HEK293T (cell line): ENCODE measurements around the gene SLC6A2.

Experiments used
- ARNT ChIP-seq: fragments of 450-650 bp; IDR thresholded peaks from 2 replicates; pipeline ENCODE4 v1.6.1; 2017; ENCODE audit warnings: mild to moderate bottlenecking
- FOXM1 ChIP-seq: fragments of 450-650 bp; IDR thresholded peaks from 2 replicates; pipeline ENCODE4 v1.6.1; 2017; ENCODE audit warnings: mild to moderate bottlenecking, borderline replicate concordance
- LEF1 ChIP-seq: fragments of 450-650 bp; IDR thresholded peaks from 2 replicates; pipeline ENCODE4 v1.6.1; 2017; ENCODE audit warnings: mild to moderate bottlenecking, borderline replicate concordance
- TARDBP ChIP-seq: fragments of 450-650 bp; IDR thresholded peaks from 2 replicates; pipeline ENCODE4 v1.6.1; 2016

GRCh38 chr16:55667753-55668152 is 12.0 kb downstream of the SLC6A2 start:
- TF ChIP-seq TARDBP: no peak
- no peak for TF ChIP-seq ARNT
- TF ChIP-seq FOXM1: no peak
- no peak for TF ChIP-seq LEF1
